Fibroblast of lung (primary cell): Measurements from ENCODE around the gene CEP70. TPM values are rescaled to one million over a fixed set of nuclear protein-coding genes. Genes with fewer than 3 reads are reported as not detected.
A peak's percentile ranks its signal among the peaks of the same experiment; 100 is the strongest.

ENCODE experiments used
- DNase-seq, 2 donors: peaks; one replicate each; pipeline versions ENCODE4 v3.0.0 to v3.0.0-alpha.2; 2010; ENCODE audit warnings: low read depth in 2 of 2
- H2AFZ ChIP-seq: 2 replicates; pipeline ENCODE4 v1.5.1; 2012; ENCODE audit warnings: low read length, control low read depth, inconsistent platforms
- H3K27ac ChIP-seq: 2 replicates; pipeline ENCODE4 v1.5.1; 2011; ENCODE audit warnings: low read length, control low read depth; ENCODE audit not compliant: insufficient read depth
- H3K27me3 ChIP-seq: 2 replicates; pipeline ENCODE4 v1.5.1; 2011; ENCODE audit warnings: mild to moderate bottlenecking, low read length; ENCODE audit not compliant: control insufficient read depth, insufficient read depth
- H3K36me3 ChIP-seq: 2 replicates; pipeline ENCODE4 v1.5.1; 2011; ENCODE audit warnings: low read length; ENCODE audit not compliant: control insufficient read depth, insufficient read depth
- H3K4me1 ChIP-seq: 2 replicates; pipeline ENCODE4 v1.5.1; 2011; ENCODE audit warnings: low read length; ENCODE audit not compliant: control insufficient read depth, insufficient read depth; ENCODE audit errors: extremely low read depth
- H3K4me2 ChIP-seq: 2 replicates; pipeline ENCODE4 v1.5.1; 2011; ENCODE audit warnings: low read length, control low read depth; ENCODE audit not compliant: insufficient read depth; ENCODE audit errors: extremely low read depth
- H3K4me3 ChIP-seq, 4 experiments: fragments of 200-600 bp in 1 of 4; sonication (generic) in 1 of 4; replicated peaks in 1 of 4; 2 replicates each; pipeline ENCODE4 v1.5.1; 2011 to 2016; ENCODE audit warnings: low read length in 4 of 4, low read depth in 3 of 4, mild to moderate bottlenecking in 3 of 4, control low read depth in 2 of 4, inconsistent platforms in 1 of 4, mixed read lengths in 1 of 4; ENCODE audit not compliant: insufficient read depth in 1 of 4; ENCODE audit errors: control extremely low read depth in 1 of 4
- H3K79me2 ChIP-seq: 2 replicates; pipeline ENCODE4 v1.5.1; 2012; ENCODE audit warnings: mild to moderate bottlenecking, low read length, inconsistent platforms; ENCODE audit not compliant: control insufficient read depth, insufficient read depth
- H3K9ac ChIP-seq: 2 replicates; pipeline ENCODE4 v1.5.1; 2011; ENCODE audit warnings: mild to moderate bottlenecking, low read length, control low read depth; ENCODE audit not compliant: insufficient read depth
- H3K9me3 ChIP-seq: 2 replicates; pipeline ENCODE4 v1.5.1; 2012; ENCODE audit warnings: low read depth, low read length; ENCODE audit not compliant: control insufficient read depth, insufficient read depth
- H4K20me1 ChIP-seq: 2 replicates; pipeline ENCODE4 v1.5.1; 2011; ENCODE audit warnings: low read length; ENCODE audit not compliant: control insufficient read depth, insufficient read depth; ENCODE audit errors: extremely low read depth
- EZH2 ChIP-seq: IDR thresholded peaks from 2 replicates; pipeline ENCODE4 v1.5.1; 2012; ENCODE audit warnings: low read length, control low read depth, mild to moderate bottlenecking; ENCODE audit errors: missing control alignments
- polyA plus RNA-seq, 2 donors: library from polyadenylated mRNA; depleted of rRNA in 1 of 2; stranded (reverse) in 1 of 2; unstranded in 1 of 2; fragments of >200 nt; gene quantifications; 2 replicates each; pipeline ENCODE4 v1.2.1, GENCODE V29; 2011 to 2012; ENCODE audit warnings: missing spikeins in 1 of 2
- total RNA-seq: library from RNA; depleted of rRNA; stranded (reverse); fragments of >200 nt; gene quantifications from 2 replicates; pipeline ENCODE4 v1.2.1, GENCODE V29; 2014
- TF ChIP-seq, protein P1 (sequence below), 2 donors: IDR thresholded peaks in 1 of 2; conservative IDR thresholded peaks in 1 of 2; 1 replicate in 1 of 2; 2 replicates in 1 of 2; pipeline ENCODE4 v1.5.1; 2011 to 2012; ENCODE audit warnings: low read length in 2 of 2, control low read depth in 1 of 2, inconsistent platforms in 1 of 2, low read depth in 1 of 2, mild to moderate bottlenecking in 1 of 2

The CEP70 gene
- total and polyA plus RNA-seq, 2 donors (not counting 1 experiment from before 2014, with no cell fraction given): 11.0 to 47.9 TPM

- no peaks in the 10 kb centered on the region for H3K36me3 ChIP-seq
- TF ChIP-seq EZH2: no peak
- TF ChIP-seq, protein P1, sequence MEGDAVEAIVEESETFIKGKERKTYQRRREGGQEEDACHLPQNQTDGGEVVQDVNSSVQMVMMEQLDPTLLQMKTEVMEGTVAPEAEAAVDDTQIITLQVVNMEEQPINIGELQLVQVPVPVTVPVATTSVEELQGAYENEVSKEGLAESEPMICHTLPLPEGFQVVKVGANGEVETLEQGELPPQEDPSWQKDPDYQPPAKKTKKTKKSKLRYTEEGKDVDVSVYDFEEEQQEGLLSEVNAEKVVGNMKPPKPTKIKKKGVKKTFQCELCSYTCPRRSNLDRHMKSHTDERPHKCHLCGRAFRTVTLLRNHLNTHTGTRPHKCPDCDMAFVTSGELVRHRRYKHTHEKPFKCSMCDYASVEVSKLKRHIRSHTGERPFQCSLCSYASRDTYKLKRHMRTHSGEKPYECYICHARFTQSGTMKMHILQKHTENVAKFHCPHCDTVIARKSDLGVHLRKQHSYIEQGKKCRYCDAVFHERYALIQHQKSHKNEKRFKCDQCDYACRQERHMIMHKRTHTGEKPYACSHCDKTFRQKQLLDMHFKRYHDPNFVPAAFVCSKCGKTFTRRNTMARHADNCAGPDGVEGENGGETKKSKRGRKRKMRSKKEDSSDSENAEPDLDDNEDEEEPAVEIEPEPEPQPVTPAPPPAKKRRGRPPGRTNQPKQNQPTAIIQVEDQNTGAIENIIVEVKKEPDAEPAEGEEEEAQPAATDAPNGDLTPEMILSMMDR (conservative IDR thresholded peaks at IDR 0.05 in 1 of 2, IDR thresholded peaks at IDR 0.05 in 1 of 2; ENCODE audit: low read depth in 1 of 2, low read length in 2 of 2): no peak
- no peak overlapping the region for H3K9ac ChIP-seq
- H3K27me3 ChIP-seq: no peaks in the 10 kb centered on the region
- H3K27ac ChIP-seq: no peak overlapping the region
- no peaks in the 10 kb centered on the region for H3K79me2 ChIP-seq
- H3K4me3 ChIP-seq: no peak overlapping the region
- H3K9me3 ChIP-seq: no peaks in the 10 kb centered on the region
- no peak overlapping the region for H2AFZ ChIP-seq
- H4K20me1 ChIP-seq: no peaks in the 10 kb centered on the region
- H3K4me2 ChIP-seq: no peak overlapping the region
- no peak for DNase-seq
- H3K4me1 ChIP-seq: peaks cover 3% of the 10 kb centered on the region
Observed at GRCh38 chr3:138498991-138499390, 95.1 kb downstream of the CEP70 start.

DNA sequence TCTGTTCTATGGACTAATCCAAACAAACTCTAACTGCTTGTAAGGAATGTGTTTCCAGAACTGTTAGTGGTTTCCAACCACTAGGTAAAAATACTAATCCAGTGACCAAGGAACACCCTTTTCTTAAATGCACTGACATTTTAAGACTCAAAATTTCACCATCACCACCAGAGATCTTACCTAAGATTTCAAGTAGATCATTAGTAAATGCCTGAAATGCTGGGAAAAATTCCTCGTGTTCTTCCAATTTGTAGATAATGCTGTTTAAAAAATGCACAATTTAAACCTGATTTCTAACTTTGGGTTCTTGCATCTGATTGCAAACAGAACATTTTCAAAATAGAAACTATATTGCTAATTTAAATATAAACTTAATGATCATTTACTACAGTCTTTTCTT, 96.2 kb downstream of the CEP70 start:
- Histone ChIP-seq H3K27ac (no peak overlapping the region), H3K9ac (no peak overlapping the region), H3K4me1 (peaks cover 8% of the 10 kb centered on the region), H2AFZ (no peak overlapping the region), H3K4me2 (no peak overlapping the region), H4K20me1 (no peaks in the 10 kb centered on the region), H3K9me3 (no peaks in the 10 kb centered on the region), H3K4me3 (no peak overlapping the region), H3K27me3 (no peaks in the 10 kb centered on the region), H3K79me2 (no peaks in the 10 kb centered on the region), H3K36me3 (no peaks in the 10 kb centered on the region)
- TF ChIP-seq, protein P1 (conservative IDR thresholded peaks at IDR 0.05 in 1 of 2, IDR thresholded peaks at IDR 0.05 in 1 of 2; ENCODE audit: low read depth in 1 of 2, low read length in 2 of 2): no peak
- no peak for TF ChIP-seq EZH2
- DNase-seq: peak in 1 of 2 donors; percentile 23

DNA sequence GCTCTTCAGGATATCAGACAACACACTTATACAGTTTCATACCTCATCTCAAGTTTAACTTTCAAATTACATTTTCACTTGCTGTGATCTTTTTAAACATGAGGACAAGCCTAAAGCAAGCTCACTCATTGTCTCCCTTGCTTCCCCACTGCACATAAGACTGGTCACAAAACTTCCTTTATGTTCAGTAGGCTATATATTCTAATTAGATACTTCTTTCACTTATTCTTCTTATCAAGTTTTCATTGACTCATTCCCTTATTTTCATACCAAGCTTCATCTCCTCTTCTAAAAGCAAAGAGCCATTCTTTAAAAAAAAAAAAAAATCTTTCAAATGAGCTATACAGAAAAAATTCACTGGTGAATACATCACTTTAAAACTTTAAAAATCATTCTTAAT, 97.0 kb downstream of the CEP70 start:
- Histone ChIP-seq H2AFZ (no peak overlapping the region), H3K4me1 (peaks cover 8% of the 10 kb centered on the region), H3K4me2 (no peak overlapping the region), H3K36me3 (no peaks in the 10 kb centered on the region), H3K79me2 (no peaks in the 10 kb centered on the region), H3K27ac (no peak overlapping the region), H3K9me3 (no peaks in the 10 kb centered on the region), H3K4me3 (no peak overlapping the region), H3K9ac (no peak overlapping the region), H4K20me1 (no peaks in the 10 kb centered on the region), H3K27me3 (no peaks in the 10 kb centered on the region)
- TF ChIP-seq, protein P1 (conservative IDR thresholded peaks at IDR 0.05 in 1 of 2, IDR thresholded peaks at IDR 0.05 in 1 of 2; ENCODE audit: low read depth in 1 of 2, low read length in 2 of 2): no peak
- TF ChIP-seq EZH2: no peak
- DNase-seq: no peak
